CD14-positive monocyte (primary cell): Measurements from ENCODE around the gene DGKQ. TPM values are rescaled to one million over a fixed set of nuclear protein-coding genes. Genes with fewer than 3 reads are reported as not detected.
A peak's percentile ranks its signal among the peaks of the same experiment; 100 is the strongest.

Experiments used
- DNase-seq, 3 donors: peaks; one replicate each; pipeline ENCODE4 v3.0.0-alpha.2; 2011 to 2022
- H2AFZ ChIP-seq: 2 replicates; pipeline ENCODE4 v1.6.0; 2012; ENCODE audit warnings: mild to moderate bottlenecking, low read depth, low read length, inconsistent platforms; ENCODE audit not compliant: insufficient read depth, poor library complexity, severe bottlenecking
- H3K27ac ChIP-seq, 2 donors: 1 replicate in 1 of 2; 2 replicates in 1 of 2; pipeline ENCODE4 v1.5.1; 2012 to 2013; ENCODE audit warnings: low read length in 2 of 2, control low read depth in 1 of 2, inconsistent platforms in 1 of 2, low read depth in 1 of 2, mild to moderate bottlenecking in 1 of 2
- H3K27me3 ChIP-seq, 2 donors: one replicate each; pipeline versions ENCODE4 v1.6.0 to v1.6.1; 2011 to 2013; ENCODE audit warnings: low read length in 2 of 2; ENCODE audit not compliant: control insufficient read depth in 2 of 2, insufficient read depth in 2 of 2
- H3K36me3 ChIP-seq, 2 donors: replicated peaks in 1 of 2; 1 replicate in 1 of 2; 2 replicates in 1 of 2; pipeline versions ENCODE4 v1.5.1 to v1.6.1; 2012 to 2013; ENCODE audit warnings: low read length in 2 of 2, control low read depth in 1 of 2, inconsistent platforms in 1 of 2, mild to moderate bottlenecking in 1 of 2; ENCODE audit not compliant: insufficient read depth in 2 of 2, control insufficient read depth in 1 of 2
- H3K4me1 ChIP-seq, 2 donors: 1 replicate in 1 of 2; 2 replicates in 1 of 2; pipeline versions ENCODE4 v1.5.1 to v1.6.1; 2012 to 2013; ENCODE audit warnings: low read length in 2 of 2, control low read depth in 1 of 2, inconsistent platforms in 1 of 2, mild to moderate bottlenecking in 1 of 2, moderate library complexity in 1 of 2; ENCODE audit not compliant: insufficient read depth in 2 of 2, control insufficient read depth in 1 of 2
- H3K4me2 ChIP-seq: replicated peaks from 2 replicates; pipeline ENCODE3; 2012; ENCODE audit warnings: low read length, moderate library complexity, mild to moderate bottlenecking; ENCODE audit not compliant: poor library complexity, severe bottlenecking; ENCODE audit errors: extremely low read depth
- H3K4me3 ChIP-seq, 3 experiments: fragments of 200-600 bp in 1 of 3; sonication (generic) in 1 of 3; replicated peaks in 1 of 3; 1 replicate in 2 of 3; 2 replicates in 1 of 3; pipeline ENCODE4 v1.5.1; 2011 to 2013; ENCODE audit warnings: low read length in 3 of 3, mild to moderate bottlenecking in 3 of 3, control low read depth in 2 of 3, low read depth in 2 of 3, inconsistent platforms in 1 of 3, moderate library complexity in 1 of 3
- H3K79me2 ChIP-seq: 2 replicates; pipeline ENCODE4 v1.6.0; 2012; ENCODE audit warnings: mild to moderate bottlenecking, control low read depth, inconsistent platforms, low read length, moderate library complexity; ENCODE audit not compliant: insufficient read depth
- H3K9ac ChIP-seq: 2 replicates; pipeline ENCODE4 v1.6.0; 2017; ENCODE audit warnings: low read length, mild to moderate bottlenecking; ENCODE audit not compliant: insufficient read depth, poor library complexity, severe bottlenecking
- H3K9me3 ChIP-seq, 2 donors: replicated peaks in 1 of 2; 1 replicate in 1 of 2; 2 replicates in 1 of 2; pipeline versions ENCODE4 v1.5.1 to v1.6.1; 2012 to 2013; ENCODE audit warnings: low read length in 2 of 2, control low read depth in 1 of 2; ENCODE audit not compliant: control insufficient read depth in 1 of 2, insufficient read depth in 1 of 2
- H4K20me1 ChIP-seq: 2 replicates; pipeline ENCODE4 v1.6.0; 2012; ENCODE audit warnings: mild to moderate bottlenecking, low read length, control low read depth, moderate library complexity; ENCODE audit not compliant: insufficient read depth
- H3K27ac Mint-ChIP-seq, 7 donors: one replicate each; pipeline ENCODE4 v1.8.0; 2020; ENCODE audit warnings: mild to moderate bottlenecking in 7 of 7, mixed read lengths in 7 of 7, moderate library complexity in 6 of 7, inconsistent platforms in 2 of 7
- H3K27me3 Mint-ChIP-seq, 3 donors: one replicate each; pipeline ENCODE4 v1.8.0; 2021 to 2022; ENCODE audit warnings: low read depth in 3 of 3, mild to moderate bottlenecking in 3 of 3, mixed read lengths in 3 of 3, moderate library complexity in 3 of 3, inconsistent platforms in 1 of 3
- H3K36me3 Mint-ChIP-seq, 2 donors: one replicate each; pipeline ENCODE4 v1.8.0; 2020; ENCODE audit warnings: mixed read lengths in 2 of 2, inconsistent platforms in 1 of 2, mild to moderate bottlenecking in 1 of 2
- H3K4me1 Mint-ChIP-seq: one replicate; pipeline ENCODE4 v1.8.0; 2020; ENCODE audit warnings: mild to moderate bottlenecking, mixed read lengths
- H3K4me3 Mint-ChIP-seq, 2 donors: one replicate each; pipeline ENCODE4 v1.8.0; 2020; ENCODE audit warnings: mild to moderate bottlenecking in 2 of 2, mixed read lengths in 2 of 2, moderate library complexity in 1 of 2
- H3K9me3 Mint-ChIP-seq, 7 donors: one replicate each; pipeline ENCODE4 v1.8.0; 2020 to 2022; ENCODE audit warnings: mixed read lengths in 7 of 7, mild to moderate bottlenecking in 6 of 7, moderate library complexity in 6 of 7, inconsistent platforms in 2 of 7
- WGBS: methylation state at CpG from one replicate; pipeline ENCODE4 v1.1.5; 2013; ENCODE audit warnings: missing lambda C conversion rate; ENCODE audit not compliant: insufficient coverage; 5-methylcytosine and 5-hydroxymethylcytosine counted together
- intact Hi-C, 2 donors: fragments of 100-400 bp; cut with micrococcal nuclease; formaldehyde crosslinking; loops; one replicate each; pipeline versions ENCODE4 v1.15.0 to v1.15.1; 2023
- polyA plus RNA-seq, 3 donors: library from polyadenylated mRNA; depleted of rRNA in 1 of 3; unstranded in 2 of 3; stranded (reverse) in 1 of 3; fragments of 300-500 nt in 2 of 3; fragments of >200 nt in 1 of 3; fragmentation: Illumina TruSeq in 2 of 3; gene quantifications; 1 replicate in 2 of 3; 2 replicates in 1 of 3; pipeline ENCODE4 v1.2.3, GENCODE V29; 2012 to 2021
- TF ChIP-seq, protein P1 (sequence below): fragments of 200-600 bp; IDR thresholded peaks from one replicate; pipeline ENCODE4 v1.8.0; 2022; ENCODE audit warnings: antibody characterized with exemption, mild to moderate bottlenecking

The DGKQ gene
- polyA plus RNA-seq, 3 donors = 0.58 to 23.1 (median 2.4) TPM

DNA sequence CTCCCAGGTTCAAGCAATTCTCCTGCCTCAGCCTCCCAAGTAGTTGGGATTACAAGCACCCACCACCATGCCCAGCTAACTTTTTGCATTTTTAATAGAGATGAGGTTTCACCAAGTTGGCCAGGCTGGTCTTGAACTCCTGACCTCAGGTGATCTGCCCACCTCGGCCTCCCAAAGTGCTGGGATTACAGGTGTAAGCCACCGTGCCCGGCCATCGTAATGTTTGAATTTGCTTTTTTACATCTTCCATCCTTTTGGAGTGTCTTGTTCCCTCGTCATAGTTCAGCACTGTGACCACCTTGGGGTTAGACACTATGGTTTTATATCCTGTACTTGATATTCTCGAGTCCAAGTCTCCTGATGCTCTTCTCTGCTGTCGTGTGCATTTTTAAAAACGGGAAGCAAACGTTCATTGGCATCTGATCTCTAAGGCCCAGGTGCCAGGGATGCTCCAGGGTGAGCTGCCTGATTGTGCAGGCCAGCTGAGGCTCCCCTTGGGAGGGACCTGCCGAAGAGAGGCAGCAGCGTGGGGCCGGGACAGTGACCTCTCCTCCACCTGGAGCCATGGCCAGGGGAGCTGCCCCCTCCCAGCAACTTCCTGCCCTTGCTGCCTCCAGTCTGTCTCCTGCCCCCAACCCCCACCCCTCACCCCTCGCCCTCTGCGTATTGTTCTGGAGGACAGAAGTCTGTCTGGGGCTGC, 16.7 kb downstream of the DGKQ start:
- Histone ChIP-seq H3K27ac (no peak overlapping the region), H3K79me2 (no peaks in the 10 kb centered on the region), H3K4me1 (no peaks in the 10 kb centered on the region), H3K4me3 (no peak overlapping the region), H3K9me3 (no peaks in the 10 kb centered on the region), H3K36me3 (peaks cover 39 to 91% of the 10 kb centered on the region in 2 donors), H4K20me1 (peaks cover 18% of the 10 kb centered on the region), H2AFZ (no peak overlapping the region), H3K27me3 (no peaks in the 10 kb centered on the region), H3K9ac (no peak overlapping the region), H3K4me2 (no peak overlapping the region)
- Mint-ChIP-seq H3K9me3 (peaks cover 0 to 6% (median 0%) of the 10 kb centered on the region in 7 donors), H3K27me3 (no peaks in the 10 kb centered on the region), H3K4me1 (no peaks in the 10 kb centered on the region), H3K36me3 (peaks cover 45 to 75% of the 10 kb centered on the region in 2 donors), H3K27ac (peak overlapping the region in 1 of 7 donors; percentile 44), H3K4me3 (no peak overlapping the region)
- intact Hi-C loops = no loop called here
- TF ChIP-seq, protein P1, sequence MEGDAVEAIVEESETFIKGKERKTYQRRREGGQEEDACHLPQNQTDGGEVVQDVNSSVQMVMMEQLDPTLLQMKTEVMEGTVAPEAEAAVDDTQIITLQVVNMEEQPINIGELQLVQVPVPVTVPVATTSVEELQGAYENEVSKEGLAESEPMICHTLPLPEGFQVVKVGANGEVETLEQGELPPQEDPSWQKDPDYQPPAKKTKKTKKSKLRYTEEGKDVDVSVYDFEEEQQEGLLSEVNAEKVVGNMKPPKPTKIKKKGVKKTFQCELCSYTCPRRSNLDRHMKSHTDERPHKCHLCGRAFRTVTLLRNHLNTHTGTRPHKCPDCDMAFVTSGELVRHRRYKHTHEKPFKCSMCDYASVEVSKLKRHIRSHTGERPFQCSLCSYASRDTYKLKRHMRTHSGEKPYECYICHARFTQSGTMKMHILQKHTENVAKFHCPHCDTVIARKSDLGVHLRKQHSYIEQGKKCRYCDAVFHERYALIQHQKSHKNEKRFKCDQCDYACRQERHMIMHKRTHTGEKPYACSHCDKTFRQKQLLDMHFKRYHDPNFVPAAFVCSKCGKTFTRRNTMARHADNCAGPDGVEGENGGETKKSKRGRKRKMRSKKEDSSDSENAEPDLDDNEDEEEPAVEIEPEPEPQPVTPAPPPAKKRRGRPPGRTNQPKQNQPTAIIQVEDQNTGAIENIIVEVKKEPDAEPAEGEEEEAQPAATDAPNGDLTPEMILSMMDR = no peak
- DNase-seq = no peak
- WGBS = 89% methylated on average over 7 of the region's 14 CpGs

DNA sequence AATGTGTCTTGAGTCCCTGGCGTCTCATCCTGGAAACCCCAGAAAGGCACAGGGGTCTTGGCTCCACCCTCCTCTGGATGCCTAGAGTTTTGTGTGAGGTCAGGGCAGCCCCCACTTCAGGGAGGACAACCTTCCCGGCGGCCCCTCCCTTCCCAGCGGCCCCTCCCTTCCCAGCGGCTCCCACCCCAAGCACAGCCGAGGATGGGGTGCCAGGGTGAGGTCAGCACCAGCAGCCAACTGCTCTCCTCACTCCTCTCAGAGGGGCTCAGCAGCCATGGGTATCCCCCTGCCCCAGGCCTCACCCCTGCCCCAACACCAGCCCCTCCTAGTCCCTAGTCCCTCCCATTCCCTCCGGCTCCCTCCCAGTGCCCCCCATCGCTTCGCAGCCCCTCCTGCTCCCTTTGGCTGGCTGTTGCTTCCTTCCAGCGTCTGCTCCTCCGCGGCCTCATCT, 17.4 kb downstream of the DGKQ start:
- Histone ChIP-seq H3K27ac (no peak overlapping the region), H3K4me2 (no peak overlapping the region), H3K9ac (no peak overlapping the region), H3K4me3 (no peak overlapping the region), H3K27me3 (no peaks in the 10 kb centered on the region), H3K79me2 (no peaks in the 10 kb centered on the region), H3K4me1 (no peaks in the 10 kb centered on the region), H3K36me3 (peaks cover 44 to 93% of the 10 kb centered on the region in 2 donors), H4K20me1 (peaks cover 18% of the 10 kb centered on the region), H2AFZ (no peak overlapping the region), H3K9me3 (no peaks in the 10 kb centered on the region)
- Mint-ChIP-seq H3K27ac (no peak overlapping the region), H3K4me1 (no peaks in the 10 kb centered on the region), H3K36me3 (peaks cover 45 to 78% of the 10 kb centered on the region in 2 donors), H3K4me3 (no peak overlapping the region), H3K9me3 (peaks cover 0 to 6% (median 0%) of the 10 kb centered on the region in 7 donors), H3K27me3 (no peaks in the 10 kb centered on the region)
- TF ChIP-seq, protein P1 = no peak
- no peak for DNase-seq
- intact Hi-C loops = no loop called here
- 100% methylated on average over 1 of the region's 12 CpGs for WGBS
